T1000 (cell line): ENCODE data around the gene PAK2.
"Not testable (repeated sequence)": the region's sequence is repeated elsewhere in the genome, so short reads cannot be mapped to it uniquely, and the experiment has no call there.

ENCODE experiments used
- DNase-seq: peaks from one replicate; lab custom pipeline; 2025; ENCODE audit warnings: mixed read lengths; lab: John Stamatoyannopoulos, UW

Gene PAK2

DNA sequence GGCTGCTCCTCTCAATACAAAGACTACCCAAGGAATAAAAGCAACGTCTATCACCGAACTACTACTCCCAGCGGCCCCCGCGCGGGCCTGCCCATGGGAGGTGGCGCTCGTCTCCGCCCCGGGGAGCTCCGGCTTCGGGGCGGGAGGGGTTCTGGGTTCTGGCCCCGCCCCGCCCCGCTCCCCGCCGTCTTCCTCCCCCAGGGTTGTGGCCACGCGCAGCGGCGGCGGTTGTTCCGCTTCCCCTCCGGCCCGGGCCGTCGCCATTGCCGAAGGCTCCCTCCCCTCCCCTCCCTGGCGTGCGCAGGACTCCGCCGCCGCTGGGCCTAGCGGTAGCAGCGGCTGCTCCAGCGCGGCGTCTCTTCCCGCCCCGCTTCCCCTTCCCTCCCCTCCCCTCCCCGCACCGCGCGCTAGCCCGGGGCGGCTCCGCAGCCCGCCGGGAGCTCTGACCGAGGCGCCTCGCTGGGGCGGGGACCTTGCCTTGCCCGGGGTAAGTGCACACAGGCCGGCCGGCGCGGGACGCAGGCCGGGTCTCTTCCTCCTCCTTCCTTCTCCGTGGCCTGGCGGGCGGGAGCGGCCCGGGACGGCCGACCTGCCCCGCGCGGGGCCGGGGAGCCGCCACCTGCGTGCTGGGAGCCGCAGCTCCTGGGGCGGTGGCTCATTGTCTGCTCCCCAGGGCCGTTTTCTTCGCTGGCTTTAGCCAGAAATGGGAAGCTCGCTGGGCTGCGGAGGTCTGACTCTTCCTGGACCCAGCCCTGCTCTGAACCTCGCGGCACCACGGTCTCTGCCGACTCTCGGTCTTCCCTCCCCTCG is at the start of gene PAK2:
TSS of gene PAK2 (plus strand) at position 187 of the 810 bp plus-strand sequence. CDS start 42,790 bp downstream, outside the sequence.
- DNase-seq = peak; percentile 70

DNA sequence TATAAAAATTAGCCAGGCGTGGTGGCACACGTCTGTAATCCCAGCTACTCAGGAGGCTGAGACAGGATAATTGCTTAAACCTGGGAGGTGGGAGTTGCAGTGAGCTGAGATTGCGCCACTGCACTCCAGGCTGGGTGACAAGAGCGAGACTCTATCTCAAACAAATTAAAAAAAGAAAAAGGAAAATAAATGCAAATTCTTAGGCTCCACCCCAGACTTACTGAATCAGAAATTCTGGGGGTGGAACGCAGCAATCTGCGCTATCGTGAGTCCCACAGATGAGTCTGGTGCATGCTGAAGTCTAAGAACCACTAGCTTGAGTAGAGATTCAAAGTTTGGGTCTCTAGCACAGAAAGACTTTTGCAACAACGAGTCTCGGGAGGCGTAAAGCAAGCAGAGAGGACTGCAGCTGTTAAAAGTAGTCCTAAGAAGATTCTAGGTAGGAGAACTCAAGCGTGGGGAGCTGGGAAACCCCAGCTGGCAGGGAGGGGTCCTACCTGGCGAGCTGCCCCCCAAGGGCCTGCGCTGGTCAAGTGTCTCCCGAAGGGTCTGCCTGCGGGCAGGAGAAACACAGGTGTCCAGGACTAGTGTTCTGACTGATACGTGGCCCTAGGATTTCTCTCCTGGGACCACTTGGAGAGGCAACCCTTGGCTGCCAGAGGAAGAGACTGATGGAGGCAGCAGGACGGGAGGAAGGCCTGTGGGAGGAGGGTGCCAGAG is 49.6 kb upstream of the PAK2 start:
- no peak for DNase-seq

DNA sequence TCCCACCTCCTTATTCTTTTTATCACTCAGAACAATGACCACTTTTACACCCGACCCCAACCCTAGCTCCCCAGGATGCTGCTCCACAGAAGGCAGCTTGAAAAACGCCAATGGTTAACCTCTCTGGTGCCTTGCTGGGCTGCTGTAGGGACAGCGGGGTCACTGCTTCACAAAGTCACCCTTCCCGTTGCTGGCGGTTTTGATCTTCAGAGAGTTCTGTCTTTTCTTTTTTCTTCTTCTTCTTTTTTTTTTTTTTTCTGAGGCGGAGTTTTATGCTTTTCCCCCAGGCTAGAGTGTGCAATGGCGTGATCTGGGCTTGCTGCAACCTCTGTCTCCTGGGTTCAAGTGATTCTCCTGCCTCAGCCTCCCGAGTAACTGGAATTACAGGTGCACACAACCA is 48.3 kb upstream of the PAK2 start:
- DNase-seq = no peak

DNA sequence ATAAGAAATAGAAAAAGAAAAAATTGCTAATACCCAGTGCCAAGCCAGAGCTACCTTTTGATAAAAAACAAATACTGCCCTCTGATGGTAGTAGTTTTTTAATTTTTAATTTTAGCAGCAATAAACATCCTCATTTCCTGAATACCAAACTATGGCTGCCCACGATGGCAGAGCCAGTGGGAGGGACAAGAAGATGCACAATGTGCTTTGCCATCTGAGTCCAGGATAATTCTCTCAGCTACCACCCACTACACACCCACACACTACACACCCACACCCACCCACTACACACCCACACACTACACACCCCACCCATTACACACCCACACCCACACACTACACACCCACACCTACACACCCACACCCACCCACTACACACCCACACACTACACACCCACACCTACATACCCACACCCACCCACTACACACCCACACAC is 45.4 kb upstream of the PAK2 start:
- DNase-seq = no peak

DNA sequence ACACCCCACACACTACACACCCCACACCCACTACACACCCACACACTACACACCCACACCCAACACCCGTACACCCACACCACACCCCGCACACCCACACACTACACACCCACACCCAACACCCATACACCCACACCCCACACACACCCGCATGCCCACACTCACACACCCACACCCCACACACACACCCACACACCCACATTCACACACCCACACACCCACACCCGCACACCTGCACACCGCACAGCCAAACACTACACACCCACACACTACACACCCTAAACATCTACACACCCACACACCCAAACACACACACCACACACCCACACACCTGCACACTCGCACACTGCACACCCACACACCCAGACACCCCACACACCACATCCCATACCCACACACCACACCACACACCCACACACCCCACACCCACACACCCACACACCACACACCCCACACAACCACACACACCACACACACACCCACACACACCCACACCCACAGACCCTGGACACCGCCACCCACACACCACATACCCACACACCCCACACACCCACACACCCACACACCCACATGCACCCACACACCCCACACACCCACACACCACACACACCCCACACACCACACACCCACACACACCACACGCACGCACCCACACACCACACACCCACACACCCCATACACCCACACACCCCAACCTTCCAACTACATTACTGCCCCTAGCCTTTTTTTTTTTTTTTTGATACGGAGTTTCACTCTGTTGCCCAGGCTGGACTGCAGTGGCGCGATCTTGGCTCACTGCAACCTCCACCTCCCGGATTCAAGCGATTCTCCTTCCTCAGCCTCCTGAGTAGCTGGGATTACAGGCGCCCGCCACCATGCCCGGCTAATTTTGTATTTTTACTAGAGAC is 44.5 kb upstream of the PAK2 start:
- no peak for DNase-seq

DNA sequence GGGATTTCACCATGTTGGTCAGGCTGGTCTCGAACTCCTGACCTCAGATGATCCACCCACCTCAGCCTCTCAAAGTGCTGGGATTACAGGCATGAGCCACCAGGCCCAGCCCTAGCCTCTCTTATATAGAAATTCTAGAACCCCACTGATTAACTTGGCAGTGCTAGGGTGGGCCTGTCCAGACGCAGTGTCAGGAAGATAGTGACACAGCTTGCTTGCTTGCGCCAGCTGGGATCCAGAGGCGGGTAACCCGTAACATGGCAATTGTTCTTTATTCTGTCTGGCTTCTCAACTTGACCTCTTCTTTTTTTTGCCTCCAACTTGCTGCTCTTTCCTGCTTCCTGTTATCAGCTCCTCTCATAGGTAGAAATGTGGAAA is 43.8 kb upstream of the PAK2 start:
- no peak for DNase-seq

DNA sequence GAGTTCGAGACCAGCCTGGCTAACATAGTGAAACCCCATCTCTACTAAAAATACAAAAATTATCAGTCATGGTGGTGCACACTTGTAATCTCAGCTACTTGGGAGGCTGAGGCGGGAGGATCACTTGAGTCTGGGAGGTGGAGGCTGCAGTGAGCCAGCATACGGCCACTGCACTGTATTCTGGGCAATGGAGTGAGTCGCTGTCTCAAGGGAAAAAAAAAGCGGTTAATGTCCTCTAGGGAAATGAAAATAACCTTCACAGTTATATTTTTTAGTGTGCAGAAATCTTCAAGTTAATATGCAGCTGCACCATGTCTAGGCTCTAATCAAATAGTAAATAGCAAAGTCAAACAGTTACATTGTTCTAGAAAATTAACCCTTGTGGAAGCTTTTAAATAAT is 42.4 kb upstream of the PAK2 start:
- no peak for DNase-seq

DNA sequence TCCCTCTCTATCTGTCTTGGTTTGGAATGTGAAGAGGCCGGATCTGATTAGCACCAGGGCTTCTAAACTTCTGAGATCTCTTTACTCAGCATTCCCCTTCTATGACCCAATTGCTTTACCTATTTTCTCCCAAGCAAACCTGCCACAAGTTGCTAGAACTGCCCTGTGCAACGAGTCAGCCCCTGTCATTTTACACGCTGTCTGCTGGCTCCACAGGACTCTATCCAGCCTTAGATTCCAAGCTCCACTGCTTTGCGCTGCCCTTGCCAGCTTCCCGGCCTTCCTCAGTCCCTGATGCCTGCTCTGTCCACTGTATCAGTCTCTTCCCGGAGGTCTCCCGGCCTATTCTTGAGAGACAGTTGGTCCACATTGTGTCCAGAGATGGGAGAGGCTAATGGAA is 39.9 kb upstream of the PAK2 start:
- DNase-seq = no peak

DNA sequence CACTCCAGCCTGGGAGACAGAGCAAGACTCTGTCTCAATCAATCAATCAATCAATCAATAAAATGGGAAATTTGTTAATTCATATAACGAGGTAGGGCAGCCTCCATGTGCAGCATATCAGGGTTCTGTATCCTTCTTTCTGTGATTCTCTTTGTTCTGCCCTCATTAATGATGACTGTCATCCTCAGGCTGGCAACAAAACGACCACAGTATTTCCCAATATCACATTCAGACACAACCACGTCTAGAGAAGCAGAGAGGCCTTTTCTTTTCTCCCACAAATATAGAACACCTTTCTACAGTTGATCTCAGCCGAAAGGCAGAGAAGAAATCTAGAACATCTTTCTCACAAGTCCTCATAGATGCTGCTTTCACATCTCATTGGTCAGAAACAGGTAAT is 38.9 kb upstream of the PAK2 start:
- no peak for DNase-seq

DNA sequence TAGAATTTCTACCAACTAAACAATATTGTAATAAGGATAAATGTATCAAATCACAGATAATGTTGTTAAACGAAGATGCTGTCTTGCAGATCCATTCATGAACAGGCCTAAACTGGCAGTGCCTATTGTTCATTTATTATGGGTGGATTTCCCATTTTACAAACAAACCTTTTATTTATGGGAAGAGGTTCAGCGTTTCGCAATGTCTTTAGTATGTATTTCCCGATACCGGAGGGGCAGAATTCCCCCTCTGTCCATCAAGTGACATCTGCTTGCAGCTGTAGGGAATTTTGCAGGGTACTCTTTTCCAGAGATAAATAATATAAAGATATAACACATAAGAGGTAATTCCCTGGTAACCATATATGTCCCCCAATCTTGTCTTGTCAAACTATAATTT is 33.3 kb upstream of the PAK2 start:
- no peak for DNase-seq

DNA sequence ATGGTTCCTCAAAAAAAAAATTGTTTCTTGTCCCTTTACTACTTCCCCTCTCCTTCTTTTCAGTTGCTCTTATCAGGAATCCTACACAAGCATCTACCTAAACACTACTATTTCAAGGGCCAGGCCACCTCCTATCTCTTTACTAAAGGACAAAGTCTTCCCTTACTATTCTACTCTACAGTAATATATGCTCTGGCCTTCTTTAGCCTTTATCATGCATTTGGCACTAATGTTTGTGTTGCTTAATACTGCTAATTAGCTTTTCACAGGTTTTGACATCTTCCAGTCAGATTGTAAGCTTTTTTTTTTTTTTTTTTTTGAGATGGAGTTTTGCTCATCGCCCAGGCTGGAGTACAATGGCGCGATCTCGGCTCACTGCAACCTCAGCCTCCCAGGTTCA is 32.9 kb upstream of the PAK2 start:
- no peak for DNase-seq

DNA sequence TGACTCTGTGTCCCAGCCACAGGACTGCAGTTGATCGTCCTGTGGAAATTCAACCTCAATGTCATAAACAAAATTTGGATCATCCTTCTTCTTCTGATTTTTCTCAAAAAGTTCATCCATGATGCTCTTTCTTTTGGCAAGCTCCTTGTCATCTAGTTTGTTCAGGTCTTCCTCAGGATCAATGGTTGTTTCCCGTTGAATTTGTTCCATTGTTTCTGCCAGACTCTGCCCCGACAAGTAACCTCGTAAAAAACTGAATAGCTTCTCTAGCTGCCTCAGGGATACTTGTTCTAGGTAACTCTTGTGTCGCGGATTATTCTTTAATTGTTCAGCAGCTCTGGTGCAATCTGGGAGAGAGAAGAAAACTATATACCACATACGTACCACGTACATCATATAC is 32.1 kb upstream of the PAK2 start:
- DNase-seq = no peak

DNA sequence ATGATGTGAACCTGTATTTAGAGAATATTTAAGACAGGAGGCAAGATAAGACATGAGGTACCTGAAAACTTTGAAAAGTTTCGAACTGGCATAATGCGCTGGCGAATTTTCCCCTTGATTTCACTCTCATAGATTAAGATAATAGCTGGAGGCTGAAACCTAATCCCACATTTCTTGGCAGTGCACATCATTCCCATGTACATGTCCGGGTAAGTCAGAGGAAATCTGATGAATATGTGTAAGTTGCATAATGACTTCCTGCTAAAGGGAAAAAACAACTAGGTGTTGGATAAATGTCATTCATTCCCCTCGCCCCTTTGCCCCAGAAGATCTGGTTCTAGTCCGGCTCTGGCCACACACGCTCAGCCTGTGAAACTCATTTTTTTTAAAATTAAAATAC is 31.2 kb upstream of the PAK2 start:
- DNase-seq = no peak

DNA sequence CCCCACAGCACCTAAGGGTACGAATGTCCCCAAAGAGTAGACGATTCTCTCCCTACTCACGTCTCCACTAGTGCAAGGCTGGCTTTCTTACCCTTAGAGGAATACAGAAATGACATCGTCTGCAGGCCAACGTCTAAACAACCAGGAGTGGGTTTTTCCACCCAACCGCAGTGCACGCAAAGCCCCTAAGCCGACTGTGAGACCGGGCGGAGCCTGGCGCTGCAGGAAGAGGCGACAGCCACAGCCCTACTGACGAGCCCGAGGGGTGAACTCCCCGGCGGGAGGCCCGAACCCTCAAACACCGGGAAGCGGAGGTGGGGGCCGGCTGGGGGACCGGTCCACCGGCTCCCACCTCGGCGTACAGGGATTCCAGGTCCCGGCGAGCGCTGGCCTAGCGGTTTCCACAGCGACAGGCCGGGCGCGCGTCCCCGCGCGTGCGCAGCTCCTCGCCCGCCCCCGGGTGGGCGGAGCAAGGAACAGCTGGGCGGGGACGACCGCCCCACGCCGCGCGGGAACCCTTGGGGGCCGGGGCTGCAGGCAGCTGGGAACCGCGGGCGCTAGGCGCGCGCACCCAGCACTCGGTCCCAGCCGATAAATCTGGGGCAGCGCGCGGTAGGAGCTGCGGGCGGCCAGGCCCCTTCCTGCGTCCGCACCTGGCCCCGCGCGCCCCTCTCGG is 27.7 kb upstream of the PAK2 start, which contains the start of the genes CEP19 and PIGX:
TSS of gene CEP19 (minus strand) at position 413 of the 676 bp plus-strand sequence. CDS start 3,593 bp downstream, outside the sequence.
TSS of gene PIGX (plus strand) at position 540 of the 676 bp plus-strand sequence.
- DNase-seq = peak; percentile 70

DNA sequence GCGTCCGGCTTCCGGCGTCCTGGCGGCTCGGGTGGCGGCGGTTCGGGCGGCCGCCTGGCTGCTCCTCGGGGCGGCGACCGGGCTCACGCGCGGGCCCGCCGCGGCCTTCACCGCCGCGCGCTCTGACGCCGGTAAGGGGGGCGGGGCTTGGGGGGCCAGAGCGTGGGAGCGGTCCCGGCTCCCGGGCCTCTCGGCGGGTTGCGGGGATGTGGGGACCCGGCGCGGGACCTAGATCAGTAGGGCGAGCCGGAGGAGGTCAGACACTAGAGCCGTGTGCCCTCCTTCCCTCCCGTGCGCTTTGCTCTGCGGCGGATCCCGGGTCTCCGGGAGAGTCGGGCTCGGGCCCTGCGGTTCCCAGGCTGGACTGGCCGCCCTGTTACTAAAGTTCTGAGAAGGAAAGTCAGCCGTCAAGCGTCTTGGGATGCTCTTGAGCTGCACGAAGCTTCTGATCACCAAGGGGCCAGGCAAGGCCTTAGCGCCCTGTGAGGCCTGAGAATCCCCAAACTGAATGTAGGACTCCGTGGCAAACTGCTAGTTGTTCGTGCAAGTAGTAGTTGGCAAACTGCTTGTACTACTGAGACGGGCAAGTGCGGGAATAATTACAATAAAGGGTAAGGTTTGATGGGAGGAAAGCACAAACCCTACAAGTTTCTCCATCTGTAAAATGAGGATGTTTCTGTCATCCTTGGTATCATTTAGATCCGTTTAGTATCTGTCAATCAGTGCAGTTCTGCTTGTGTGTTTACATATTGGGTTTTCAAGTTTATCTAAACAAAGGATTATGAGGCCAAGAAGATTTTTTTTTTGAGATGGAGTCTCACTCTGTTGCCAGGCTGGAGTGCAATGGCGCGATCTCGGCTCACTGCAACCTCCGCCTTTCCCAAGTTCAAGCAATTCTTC is 26.9 kb upstream of the PAK2 start:
- peak; percentile 60 for DNase-seq

DNA sequence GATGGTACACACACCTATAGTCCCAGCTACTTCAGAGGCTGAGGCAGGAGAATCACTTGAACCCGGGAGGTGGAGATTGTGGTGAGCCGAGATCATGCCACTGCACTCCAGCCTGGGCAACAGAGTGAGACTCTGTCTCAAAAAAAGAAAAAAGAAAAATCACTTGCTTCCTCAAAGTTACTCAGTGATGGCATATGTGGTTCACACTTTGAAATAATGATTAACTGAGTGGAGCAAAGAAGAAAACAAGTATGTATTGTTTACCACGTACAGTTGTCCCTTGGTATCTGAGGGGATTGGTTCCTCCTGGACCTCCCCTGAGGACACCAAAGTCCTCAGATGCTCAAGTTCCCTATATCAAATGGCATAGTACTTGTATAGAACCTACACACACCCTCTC is 22.5 kb upstream of the PAK2 start:
- not testable (repeated sequence) for DNase-seq

DNA sequence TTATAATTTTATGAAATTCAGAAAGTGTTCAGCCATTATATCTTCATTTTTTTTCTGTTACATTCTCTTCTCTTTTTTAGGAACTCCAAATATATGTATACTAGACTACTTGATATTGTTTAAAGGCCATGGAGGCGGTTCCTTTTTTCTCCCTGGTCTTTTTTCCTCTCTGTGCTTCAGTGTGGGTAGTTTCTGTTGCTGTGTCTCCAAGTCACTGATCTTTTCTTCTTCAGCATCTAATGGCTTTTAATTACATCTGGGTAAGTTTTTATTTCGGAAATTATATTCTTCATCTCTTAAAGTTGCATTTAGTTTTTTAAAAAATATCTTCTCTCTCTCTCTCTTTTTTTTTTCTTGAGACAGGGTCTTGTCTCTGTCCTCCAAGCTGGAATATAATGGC is 18.6 kb upstream of the PAK2 start:
- no peak for DNase-seq

DNA sequence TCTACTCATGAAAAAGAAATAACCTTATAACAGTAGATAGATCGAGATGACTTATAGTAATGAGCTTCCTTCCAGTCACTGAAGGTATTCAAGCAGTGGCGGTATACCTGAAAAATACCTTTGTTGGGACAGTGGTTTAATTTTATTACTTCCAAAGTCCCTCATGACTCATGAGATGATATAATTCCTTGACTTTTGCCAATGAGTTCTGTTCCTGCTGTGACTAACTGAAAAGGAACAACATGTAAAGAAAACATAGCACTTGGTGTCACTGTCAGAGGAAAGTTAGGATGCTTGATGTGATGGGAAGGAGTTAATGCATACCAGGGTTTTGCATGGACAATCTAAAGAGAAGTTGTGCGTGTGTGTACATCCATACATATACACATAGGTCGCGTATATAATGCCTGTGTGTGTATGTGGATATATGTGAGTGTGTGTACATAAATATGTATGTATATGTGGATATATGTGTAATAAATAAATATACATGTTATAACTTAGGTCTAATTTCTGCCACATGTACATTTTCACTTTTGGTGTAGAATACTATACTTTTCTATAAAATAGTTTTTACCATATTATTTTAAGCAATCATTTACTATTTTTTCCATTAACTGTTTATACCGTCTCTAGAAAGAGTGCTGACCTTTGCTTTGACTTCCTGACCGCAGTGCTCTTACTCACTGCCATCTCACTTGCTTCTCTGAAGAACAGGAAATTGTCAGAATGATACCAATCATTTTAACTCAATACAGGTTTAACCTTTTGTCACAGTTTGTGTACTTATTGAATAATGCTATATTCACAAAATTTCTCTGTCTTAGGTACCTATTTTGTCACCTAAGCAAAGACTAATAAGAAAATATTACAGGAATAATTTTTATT is 12.6 kb upstream of the PAK2 start:
- no peak for DNase-seq

DNA sequence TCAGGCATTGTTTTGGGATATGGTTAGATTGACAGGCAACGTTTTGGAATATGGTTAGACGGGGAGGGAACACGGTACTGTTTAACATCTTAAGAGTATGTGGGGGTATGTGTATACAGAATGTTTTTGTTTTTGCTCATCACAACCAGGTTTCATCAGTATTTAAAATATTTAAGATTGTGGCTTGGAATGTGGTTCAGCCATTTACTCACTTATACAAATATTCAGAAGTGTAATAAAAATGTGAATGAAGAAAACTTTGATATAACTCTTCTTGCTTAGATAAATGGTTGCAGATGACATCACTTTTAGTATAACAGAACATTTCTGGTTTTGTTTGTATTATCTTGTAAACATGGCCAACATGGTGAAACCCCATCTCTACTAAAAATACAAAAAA is 3.9 kb upstream of the PAK2 start:
- no peak for DNase-seq
